Osteoblast (primary cell): ENCODE results near the gene NKPD1. TPM values are rescaled to one million over a fixed set of nuclear protein-coding genes. Genes with fewer than 3 reads are reported as not detected.

ENCODE experiments used
- DNase-seq: peaks from one replicate; pipeline ENCODE4 v3.0.0; 2011; ENCODE audit warnings: low spot score, mixed read lengths; ENCODE audit not compliant: insufficient read length; ENCODE audit errors: missing footprints
- H2AFZ ChIP-seq: 2 replicates; pipeline ENCODE4 v1.6.0; 2011; ENCODE audit warnings: mild to moderate bottlenecking, low read length
- H3K27ac ChIP-seq: 2 replicates; pipeline ENCODE4 v1.5.1; 2011; ENCODE audit warnings: mild to moderate bottlenecking, low read depth, low read length, moderate library complexity
- H3K27me3 ChIP-seq: 2 replicates; pipeline ENCODE4 v1.6.0; 2012; ENCODE audit warnings: mild to moderate bottlenecking, control low read depth, inconsistent platforms, low read length, moderate library complexity; ENCODE audit not compliant: insufficient read depth
- H3K36me3 ChIP-seq: 2 replicates; pipeline ENCODE4 v1.5.1; 2011; ENCODE audit warnings: mild to moderate bottlenecking, low read length, control low read depth, moderate library complexity; ENCODE audit not compliant: insufficient read depth
- H3K4me1 ChIP-seq: 2 replicates; pipeline ENCODE4 v1.5.1; 2011; ENCODE audit warnings: mild to moderate bottlenecking, low read length, control low read depth, moderate library complexity; ENCODE audit not compliant: insufficient read depth
- H3K4me2 ChIP-seq: 2 replicates; pipeline ENCODE4 v1.6.0; 2011; ENCODE audit warnings: mild to moderate bottlenecking, low read length; ENCODE audit not compliant: insufficient read depth
- H3K4me3 ChIP-seq: fragments of 200-600 bp; sonication (generic); 3 replicates; pipeline ENCODE4 v1.5.1; 2012; ENCODE audit warnings: mild to moderate bottlenecking, low read length, inconsistent platforms; ENCODE audit not compliant: insufficient read depth
- H3K79me2 ChIP-seq: 2 replicates; pipeline ENCODE4 v1.6.0; 2012; ENCODE audit warnings: mild to moderate bottlenecking, low read length, control low read depth, inconsistent platforms; ENCODE audit not compliant: insufficient read depth
- H3K9me3 ChIP-seq: 2 replicates; pipeline ENCODE4 v1.5.1; 2011; ENCODE audit warnings: low read depth, low read length, control low read depth
- H4K20me1 ChIP-seq: 2 replicates; pipeline ENCODE4 v1.6.0; 2012; ENCODE audit warnings: mild to moderate bottlenecking, low read length, control low read depth; ENCODE audit not compliant: insufficient read depth
- CTCF ChIP-seq: IDR thresholded peaks from 2 replicates; pipeline ENCODE4 v1.5.1; 2011; ENCODE audit warnings: mild to moderate bottlenecking, low read depth, low read length, moderate library complexity; ENCODE audit errors: extremely low read depth
- total RNA-seq: library from RNA; depleted of rRNA; stranded (reverse); fragments of >200 nt; gene quantifications from 2 replicates; pipeline ENCODE4 v1.2.3, GENCODE V29; 2012

Gene NKPD1
- total RNA-seq, 1 donor: not detected

DNA sequence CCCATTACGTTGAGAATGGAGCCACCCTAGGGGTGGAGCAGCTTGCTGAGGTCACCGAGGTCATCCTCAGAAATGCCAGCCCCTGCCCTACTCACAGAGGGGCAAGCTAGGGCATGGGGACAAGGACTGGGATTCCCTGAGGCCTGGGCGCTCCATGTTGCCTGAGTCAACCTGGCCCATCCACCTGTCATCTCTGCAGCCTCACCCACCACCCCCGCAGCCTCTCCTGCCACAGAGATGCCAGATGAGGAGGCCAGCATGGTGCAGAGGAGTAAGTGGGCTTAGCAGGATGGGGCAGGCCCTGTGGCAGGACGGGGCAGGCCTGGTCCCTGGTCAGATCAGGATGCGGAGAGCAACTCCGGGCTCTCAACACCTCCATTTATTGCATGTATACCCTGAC lies 9.5 kb downstream of the NKPD1 start:
- no peaks in the 10 kb centered on the region for H3K9me3 ChIP-seq
- DNase-seq: peak; percentile 83
- H3K4me2 ChIP-seq: no peak overlapping the region
- no peak overlapping the region for H3K27ac ChIP-seq
- peaks cover 8% of the 10 kb centered on the region for H3K36me3 ChIP-seq
- peaks cover 20% of the 10 kb centered on the region for H3K4me1 ChIP-seq
- no peak overlapping the region for H3K4me3 ChIP-seq
- TF ChIP-seq CTCF: no peak
- H3K27me3 ChIP-seq: peaks cover 24% of the 10 kb centered on the region
- H3K79me2 ChIP-seq: no peaks in the 10 kb centered on the region
- no peak overlapping the region for H2AFZ ChIP-seq
- H4K20me1 ChIP-seq: peaks cover 16% of the 10 kb centered on the region

DNA sequence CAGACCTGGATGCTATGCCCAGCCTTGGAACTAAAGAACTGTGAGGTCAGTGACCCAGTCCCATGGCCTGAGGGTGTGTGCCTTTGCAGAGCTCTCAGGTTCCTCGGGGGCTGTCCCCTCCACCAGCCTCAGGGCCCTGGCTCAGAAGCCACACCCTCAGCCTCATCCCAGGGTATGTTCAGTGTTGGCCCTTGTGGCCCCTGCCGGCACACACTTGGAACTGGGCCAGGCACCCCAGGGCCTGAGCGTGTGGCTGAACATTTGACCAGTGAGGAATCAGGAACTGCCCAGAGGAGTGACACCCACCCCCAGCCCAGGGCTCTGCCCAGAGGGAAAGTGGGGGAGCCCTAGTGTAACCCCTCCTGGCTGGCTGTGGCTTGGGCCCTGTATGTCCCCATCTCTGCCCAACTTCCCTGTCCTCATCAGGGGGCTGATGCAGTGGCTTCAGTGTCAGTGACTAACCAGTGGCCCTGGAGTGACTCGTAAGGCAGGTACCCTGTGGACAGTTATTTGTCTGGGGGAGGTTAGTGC lies 10.0 kb downstream of the NKPD1 start:
- Histone ChIP-seq H3K27ac (no peak overlapping the region), H3K4me2 (no peak overlapping the region)
- peak; percentile 77 for DNase-seq

GRCh38 chr19:45150180-45150579 lies 10.6 kb downstream of the NKPD1 start:
- peaks cover 8% of the 10 kb centered on the region for H3K36me3 ChIP-seq

More for the DNA sequence above, 10.0 kb downstream of the NKPD1 start:
- Histone ChIP-seq H3K9me3 (no peaks in the 10 kb centered on the region), H3K79me2 (no peaks in the 10 kb centered on the region), H2AFZ (no peak overlapping the region), H3K27me3 (peaks cover 24% of the 10 kb centered on the region), H4K20me1 (peaks cover 16% of the 10 kb centered on the region), H3K4me3 (no peak overlapping the region), H3K36me3 (peaks cover 8% of the 10 kb centered on the region), H3K4me1 (peaks cover 20% of the 10 kb centered on the region)
- no peak for TF ChIP-seq CTCF

GRCh38 chr19:45149129-45149528 lies 11.7 kb downstream of the NKPD1 start:
- Histone ChIP-seq H3K27ac (no peak overlapping the region), H3K4me2 (no peak overlapping the region), H4K20me1 (peaks cover 16% of the 10 kb centered on the region), H3K4me3 (no peak overlapping the region), H3K36me3 (peaks cover 8% of the 10 kb centered on the region), H3K4me1 (peaks cover 17% of the 10 kb centered on the region), H3K27me3 (peaks cover 24% of the 10 kb centered on the region), H3K79me2 (no peaks in the 10 kb centered on the region), H2AFZ (no peak overlapping the region), H3K9me3 (no peaks in the 10 kb centered on the region)
- peak; percentile 61 for DNase-seq
- TF ChIP-seq CTCF: no peak

More at GRCh38 chr19:45150180-45150579, 10.6 kb downstream of the NKPD1 start:
- no peak overlapping the region for H3K4me2 ChIP-seq
- TF ChIP-seq CTCF: no peak
- H2AFZ ChIP-seq: no peak overlapping the region
- peaks cover 16% of the 10 kb centered on the region for H4K20me1 ChIP-seq
- no peak overlapping the region for H3K27ac ChIP-seq
- H3K4me1 ChIP-seq: peaks cover 20% of the 10 kb centered on the region
- no peak overlapping the region for H3K4me3 ChIP-seq
- peaks cover 24% of the 10 kb centered on the region for H3K27me3 ChIP-seq
- DNase-seq: no peak
- no peaks in the 10 kb centered on the region for H3K9me3 ChIP-seq
- no peaks in the 10 kb centered on the region for H3K79me2 ChIP-seq
